ENCODE measurements around the gene RBM19. TPM values are rescaled to one million over a fixed set of nuclear protein-coding genes. Genes with fewer than 3 reads are reported as not detected.

Gene RBM19
- total RNA-seq, 4 donors from 2014 or later = 20.7 to 41.1 (median 23.4) TPM

- TF ChIP-seq CTCF (IDR thresholded peaks at IDR 0.05) = no peak
- no peak for TF ChIP-seq POLR2A (IDR thresholded peaks at IDR 0.05)
- 88 to 94% methylated on average over 10 of the region's 10 CpGs for WGBS, 2 donors
- no peak for DNase-seq (ENCODE audit: low spot score in 2 of 2)
- H3K4me3 ChIP-seq (ENCODE audit: low read depth, poor library complexity, severe bottlenecking) = no peak overlapping the region
- intact Hi-C loops (cut with DNase I; ENCODE audit: low total_unique reads) = no loop called here
Measured at GRCh38 chr12:113819495-113819894, 146.6 kb downstream of the RBM19 start.

- TF ChIP-seq POLR2A (IDR thresholded peaks at IDR 0.05) (no peak), CTCF (IDR thresholded peaks at IDR 0.05) (no peak)
- DNase-seq (ENCODE audit: low spot score in 2 of 2) = no peak
- H3K4me3 ChIP-seq (ENCODE audit: low read depth, poor library complexity, severe bottlenecking) = no peak overlapping the region
- intact Hi-C loops (cut with DNase I; ENCODE audit: low total_unique reads) = no loop called here
- 86 to 87% methylated on average over 10 of the region's 10 CpGs for WGBS, 2 donors
Measured at GRCh38 chr12:113818833-113819232, 147.3 kb downstream of the RBM19 start.

- no peak for DNase-seq (ENCODE audit: low spot score in 2 of 2)
- WGBS, 2 donors = 72 to 73% methylated on average over 4 of the region's 4 CpGs
- no peak for TF ChIP-seq POLR2A (IDR thresholded peaks at IDR 0.05)
- TF ChIP-seq CTCF (IDR thresholded peaks at IDR 0.05) = no peak
- no peak overlapping the region for H3K4me3 ChIP-seq (ENCODE audit: low read depth, poor library complexity, severe bottlenecking)
- intact Hi-C loops (cut with DNase I; ENCODE audit: low total_unique reads) = no loop called here
Measured at GRCh38 chr12:113818283-113818682, 147.8 kb downstream of the RBM19 start.

GRCh38 chr12:113816866-113817265 lies 149.3 kb downstream of the RBM19 start:
- H3K4me3 ChIP-seq (ENCODE audit: low read depth, poor library complexity, severe bottlenecking) = no peak overlapping the region
- no peak for DNase-seq (ENCODE audit: low spot score in 2 of 2)
- intact Hi-C loops (cut with DNase I; ENCODE audit: low total_unique reads) = no loop called here
- 81 to 83% methylated on average over 16 of the region's 16 CpGs for WGBS, 2 donors
- no peak for TF ChIP-seq POLR2A (IDR thresholded peaks at IDR 0.05)

GRCh38 chr12:113815031-113815430 lies 151.1 kb downstream of the RBM19 start:
- no peak overlapping the region for H3K4me3 ChIP-seq (ENCODE audit: low read depth, poor library complexity, severe bottlenecking)
- 74 to 78% methylated on average over 5 of the region's 5 CpGs for WGBS, 2 donors
- no peak for DNase-seq (ENCODE audit: low spot score in 2 of 2)
- intact Hi-C loops (cut with DNase I; ENCODE audit: low total_unique reads) = no loop called here
- TF ChIP-seq POLR2A (IDR thresholded peaks at IDR 0.05) = no peak
- TF ChIP-seq CTCF (IDR thresholded peaks at IDR 0.05) = no peak

- TF ChIP-seq POLR2A (IDR thresholded peaks at IDR 0.05) = no peak
- no peak for TF ChIP-seq CTCF (IDR thresholded peaks at IDR 0.05)
- H3K4me3 ChIP-seq (ENCODE audit: low read depth, poor library complexity, severe bottlenecking) = no peak overlapping the region
- no peak for DNase-seq (ENCODE audit: low spot score in 2 of 2)
- intact Hi-C loops (cut with DNase I; ENCODE audit: low total_unique reads) = no loop called here
- WGBS, 2 donors = 75 to 95% methylated on average over 6 of the region's 6 CpGs
Measured at GRCh38 chr12:113813229-113813541, 152.9 kb downstream of the RBM19 start.

All from lower leg skin (tissue), 4 donors.